WTC11 (cell line): ENCODE data around the gene MTMR10. TPM values are rescaled to one million over a fixed set of nuclear protein-coding genes. Genes with fewer than 3 reads are reported as not detected.

Experiments
- ATAC-seq: fragments of 200-7000 bp; cut with Tn5 transposase; 2 replicates; pipeline ENCODE4 v1.10.0; 2021; ENCODE audit warnings: mild to moderate bottlenecking, moderate library complexity
- CTCF ChIA-PET: fragments of 300-600 bp; sonication (Branson Sonifier 250); formaldehyde crosslinking; loops from one replicate; lab custom pipeline; 2021; ENCODE audit warnings: antibody characterized with exemption; lab: Charles Lee
- POLR2A ChIA-PET: fragments of 350-600 bp; sonication (Branson Sonifier 250); formaldehyde crosslinking; loops from one replicate; lab custom pipeline; 2021; ENCODE audit warnings: antibody characterized with exemption; lab: Charles Lee
- DNase-seq: peaks from one replicate; pipeline ENCODE4 v3.0.0; 2021; ENCODE audit warnings: low spot score
- H3K27ac Mint-ChIP-seq: 2 replicates; pipeline ENCODE4 v1.8.0; 2021; ENCODE audit warnings: mixed read lengths
- H3K27me3 Mint-ChIP-seq: 2 replicates; pipeline ENCODE4 v1.8.0; 2021; ENCODE audit warnings: low read depth, mild to moderate bottlenecking, moderate library complexity, mixed read lengths
- H3K36me3 Mint-ChIP-seq: 2 replicates; pipeline ENCODE4 v1.8.0; 2021; ENCODE audit warnings: mixed read lengths
- H3K4me1 Mint-ChIP-seq: 2 replicates; pipeline ENCODE4 v1.8.0; 2022; ENCODE audit warnings: mixed read lengths
- H3K4me3 Mint-ChIP-seq: 2 replicates; pipeline ENCODE4 v1.8.0; 2021; ENCODE audit warnings: mild to moderate bottlenecking, moderate library complexity, mixed read lengths
- H3K9me3 Mint-ChIP-seq: 2 replicates; pipeline ENCODE4 v1.8.0; 2021; ENCODE audit warnings: mixed read lengths
- ATF3 ChIP-seq: sonication (generic); formaldehyde crosslinking; conservative IDR thresholded peaks from 2 replicates; pipeline ENCODE4 v1.8.1; 2022; ENCODE audit warnings: mild to moderate bottlenecking, missing genetic modification reagents
- ATF6 ChIP-seq: sonication (generic); formaldehyde crosslinking; IDR thresholded peaks from 2 replicates; pipeline ENCODE4 v1.8.1; 2023; ENCODE audit warnings: mild to moderate bottlenecking, missing genetic modification reagents
- ESRRA ChIP-seq: sonication (generic); formaldehyde crosslinking; IDR thresholded peaks from 2 replicates; pipeline ENCODE4 v1.8.1; 2022; ENCODE audit warnings: mild to moderate bottlenecking, missing genetic modification reagents, borderline replicate concordance
- ETV6 ChIP-seq: sonication (generic); formaldehyde crosslinking; IDR thresholded peaks from 2 replicates; pipeline ENCODE4 v1.8.1; 2022; ENCODE audit warnings: mild to moderate bottlenecking, missing genetic modification reagents
- GABPB1 ChIP-seq: sonication (generic); formaldehyde crosslinking; IDR thresholded peaks from 2 replicates; pipeline ENCODE4 v1.8.1; 2023; ENCODE audit warnings: mild to moderate bottlenecking, missing genetic modification reagents
- HMGXB4 ChIP-seq: sonication (generic); formaldehyde crosslinking; IDR thresholded peaks from 2 replicates; pipeline ENCODE4 v1.8.1; 2023; ENCODE audit warnings: mild to moderate bottlenecking, moderate library complexity, missing genetic modification reagents
- IRF2 ChIP-seq: sonication (generic); formaldehyde crosslinking; IDR thresholded peaks from 2 replicates; pipeline ENCODE4 v1.8.0; 2022; ENCODE audit warnings: low read depth, missing genetic modification reagents, borderline replicate concordance
- JAZF1 ChIP-seq: fragments of 250-450 bp; sonication (Bioruptor Pico); IDR thresholded peaks from 2 replicates; pipeline ENCODE4 v1.9.0; 2021; ENCODE audit warnings: moderate library complexity, mild to moderate bottlenecking, inconsistent platforms
- MLX ChIP-seq: sonication (generic); formaldehyde crosslinking; IDR thresholded peaks from 2 replicates; pipeline ENCODE4 v1.8.1; 2023; ENCODE audit warnings: mild to moderate bottlenecking, missing genetic modification reagents, moderate library complexity
- MXD4 ChIP-seq: fragments of 250-450 bp; sonication (Bioruptor Pico); IDR thresholded peaks from 2 replicates; pipeline ENCODE4 v1.8.0; 2021; ENCODE audit warnings: mild to moderate bottlenecking, moderate library complexity, borderline replicate concordance
- NFATC4 ChIP-seq: fragments of 250-450 bp; sonication (Bioruptor Pico); IDR thresholded peaks from 2 replicates; pipeline ENCODE4 v1.9.0; 2021; ENCODE audit warnings: mild to moderate bottlenecking
- PREB ChIP-seq: sonication (generic); formaldehyde crosslinking; IDR thresholded peaks from 2 replicates; pipeline ENCODE4 v1.8.1; 2022; ENCODE audit warnings: mild to moderate bottlenecking, missing genetic modification reagents, moderate library complexity, borderline replicate concordance
- RORB ChIP-seq: fragments of 250-450 bp; sonication (Bioruptor Pico); IDR thresholded peaks from 2 replicates; pipeline ENCODE4 v1.9.0; 2021; ENCODE audit warnings: mild to moderate bottlenecking
- SMAD3 ChIP-seq: sonication (generic); formaldehyde crosslinking; IDR thresholded peaks from 2 replicates; pipeline ENCODE4 v1.8.0; 2022; ENCODE audit warnings: missing genetic modification reagents, mild to moderate bottlenecking, borderline replicate concordance
- SP1 ChIP-seq: sonication (generic); formaldehyde crosslinking; conservative IDR thresholded peaks from 2 replicates; pipeline ENCODE4 v1.8.1; 2022; ENCODE audit warnings: missing genetic modification reagents
- TEAD4 ChIP-seq: sonication (generic); formaldehyde crosslinking; IDR thresholded peaks from 2 replicates; pipeline ENCODE4 v1.8.0; 2022; ENCODE audit warnings: mild to moderate bottlenecking, missing genetic modification reagents
- TP53 ChIP-seq: sonication (generic); formaldehyde crosslinking; IDR thresholded peaks from 2 replicates; pipeline ENCODE4 v1.8.1; 2023; ENCODE audit warnings: mild to moderate bottlenecking, missing genetic modification reagents
- ZNF423 ChIP-seq: fragments of 250-450 bp; sonication (Bioruptor Pico); IDR thresholded peaks from 2 replicates; pipeline ENCODE4 v2.1.2; 2022; ENCODE audit warnings: mild to moderate bottlenecking, moderate library complexity
- total RNA-seq: library from RNA; stranded (reverse); gene quantifications from 3 replicates; pipeline ENCODE4 v1.2.3, GENCODE V29; 2021
- TF ChIP-seq, protein P1 (sequence below): sonication (generic); formaldehyde crosslinking; IDR thresholded peaks from 2 replicates; pipeline ENCODE4 v1.8.0; 2022; ENCODE audit warnings: mild to moderate bottlenecking, missing genetic modification reagents

The MTMR10 gene
- total RNA-seq, 1 experiment from 2014 or later = 15.9 TPM

- Mint-ChIP-seq H3K4me3 (no peak overlapping the region), H3K27ac (no peak overlapping the region), H3K36me3 (no peaks in the 10 kb centered on the region), H3K9me3 (no peaks in the 10 kb centered on the region), H3K4me1 (peaks cover 16% of the 10 kb centered on the region), H3K27me3 (no peaks in the 10 kb centered on the region; the same call in 1 of the 2 replicates)
- TF ChIP-seq MXD4 (CRISPR knock-in tag) (no peak), NFATC4 (CRISPR knock-in tag) (no peak), ESRRA (CRISPR knock-in tag) (no peak), TEAD4 (no peak), TP53 (no peak), PREB (CRISPR knock-in tag) (no peak), HMGXB4 (CRISPR knock-in tag) (no peak), ATF3 (no peak), ZNF423 (no peak), MLX (CRISPR knock-in tag) (no peak), JAZF1 (CRISPR knock-in tag) (no peak), GABPB1 (CRISPR knock-in tag) (no peak)
- POLR2A ChIA-PET = no interaction called here
- ATAC-seq (no peak), DNase-seq (no peak)
- CTCF ChIA-PET = interaction anchor here (1.5 to 3.1 kb wide), 2 partner anchors 88 to 89 kb away, joined by 6 to 7 read pairs; no protein-coding TSS in a partner anchor
Measured at GRCh38 chr15:31040611-31041010, 49.2 kb upstream of the MTMR10 start.

DNA sequence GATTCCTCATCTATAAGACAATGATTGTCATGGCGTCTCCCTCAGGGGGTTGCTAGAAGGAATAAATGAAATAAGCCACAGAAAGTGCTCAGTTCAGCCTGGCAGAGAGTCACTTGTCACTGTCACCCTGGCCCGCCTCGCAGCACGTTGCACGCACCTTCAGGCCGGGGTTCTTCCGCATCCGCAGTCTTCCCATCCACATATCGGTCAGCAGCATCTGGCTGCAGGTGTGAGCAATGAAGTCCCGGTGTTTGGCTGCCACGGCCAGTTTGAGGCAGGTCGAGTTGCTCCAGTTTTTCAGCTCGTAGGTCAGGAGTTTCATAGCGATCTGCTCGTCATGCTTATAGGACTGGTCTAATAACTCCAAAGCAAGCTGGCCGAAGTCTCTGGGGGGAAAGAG lies 48.5 kb upstream of the MTMR10 start:
- no peak for DNase-seq
- CTCF ChIA-PET = interaction anchor here (1.5 kb wide), 1 partner anchor 89 kb away, joined by 6 read pairs; no protein-coding TSS in a partner anchor

More for the DNA sequence above, 48.5 kb upstream of the MTMR10 start:
- Mint-ChIP-seq H3K4me1 (peaks cover 16% of the 10 kb centered on the region), H3K36me3 (no peaks in the 10 kb centered on the region), H3K4me3 (no peak overlapping the region), H3K27me3 (no peaks in the 10 kb centered on the region; the same call in 1 of the 2 replicates), H3K9me3 (no peaks in the 10 kb centered on the region), H3K27ac (no peak overlapping the region)
- POLR2A ChIA-PET = no interaction called here
- ATAC-seq = no peak
- TF ChIP-seq SP1 = no peak
- no peak for TF ChIP-seq ETV6 (CRISPR knock-in tag)
- no peak for TF ChIP-seq IRF2 (CRISPR knock-in tag)
- TF ChIP-seq RORB = no peak
- TF ChIP-seq, protein P1, sequence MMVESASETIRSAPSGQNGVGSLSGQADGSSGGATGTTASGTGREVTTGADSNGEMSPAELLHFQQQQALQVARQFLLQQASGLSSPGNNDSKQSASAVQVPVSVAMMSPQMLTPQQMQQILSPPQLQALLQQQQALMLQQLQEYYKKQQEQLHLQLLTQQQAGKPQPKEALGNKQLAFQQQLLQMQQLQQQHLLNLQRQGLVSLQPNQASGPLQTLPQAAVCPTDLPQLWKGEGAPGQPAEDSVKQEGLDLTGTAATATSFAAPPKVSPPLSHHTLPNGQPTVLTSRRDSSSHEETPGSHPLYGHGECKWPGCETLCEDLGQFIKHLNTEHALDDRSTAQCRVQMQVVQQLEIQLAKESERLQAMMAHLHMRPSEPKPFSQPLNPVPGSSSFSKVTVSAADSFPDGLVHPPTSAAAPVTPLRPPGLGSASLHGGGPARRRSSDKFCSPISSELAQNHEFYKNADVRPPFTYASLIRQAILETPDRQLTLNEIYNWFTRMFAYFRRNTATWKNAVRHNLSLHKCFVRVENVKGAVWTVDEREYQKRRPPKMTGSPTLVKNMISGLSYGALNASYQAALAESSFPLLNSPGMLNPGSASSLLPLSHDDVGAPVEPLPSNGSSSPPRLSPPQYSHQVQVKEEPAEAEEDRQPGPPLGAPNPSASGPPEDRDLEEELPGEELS = no peak
- TF ChIP-seq ATF6 (CRISPR knock-in tag) = no peak
- TF ChIP-seq SMAD3 (CRISPR knock-in tag) = no peak
